ENCODE results near the gene FOXN3. TPM values are rescaled to one million over a fixed set of nuclear protein-coding genes. Genes with fewer than 3 reads are reported as not detected.

Gene FOXN3
- total RNA-seq, 1 donor from 2014 or later: 31.8 TPM

GRCh38 chr14:89312932-89313331, 104.1 kb downstream of the FOXN3 start:
- Histone ChIP-seq H3K9me3 (ENCODE audit: control insufficient read depth in 3 of 3, low read length in 3 of 3) (no peaks in the 10 kb centered on the region), H3K4me1 (ENCODE audit: control insufficient read depth in 3 of 3, insufficient read depth in 3 of 3, low read length in 3 of 3) (peaks cover 6 to 21% (median 20%) of the 10 kb centered on the region in 3 donors), H3K27me3 (ENCODE audit: control insufficient read depth in 3 of 3, insufficient read depth in 3 of 3, low read length in 3 of 3) (no peaks in the 10 kb centered on the region), H3K27ac (ENCODE audit: low read depth, low read length) (no peak overlapping the region), H3K4me3 (ENCODE audit: low read length in 3 of 3) (no peak overlapping the region), H3K9ac (ENCODE audit: low read depth in 1 of 3, low read length in 3 of 3) (no peak overlapping the region), H3K36me3 (ENCODE audit: control insufficient read depth in 3 of 3, insufficient read depth in 3 of 3, low read length in 3 of 3) (peaks cover 0 to 3% (median 2%) of the 10 kb centered on the region in 3 donors)

GRCh38 chr14:89310211-89310610, 106.8 kb downstream of the FOXN3 start:
- peaks cover 10 to 31% (median 26%) of the 10 kb centered on the region in 3 donors for H3K4me1 ChIP-seq (ENCODE audit: control insufficient read depth in 3 of 3, insufficient read depth in 3 of 3, low read length in 3 of 3)
- H3K4me3 ChIP-seq (ENCODE audit: low read length in 3 of 3): no peak overlapping the region
- peaks cover 0 to 3% (median 0%) of the 10 kb centered on the region in 3 donors for H3K36me3 ChIP-seq (ENCODE audit: control insufficient read depth in 3 of 3, insufficient read depth in 3 of 3, low read length in 3 of 3)
- H3K9me3 ChIP-seq (ENCODE audit: control insufficient read depth in 3 of 3, low read length in 3 of 3): no peaks in the 10 kb centered on the region
- no peak overlapping the region for H3K27ac ChIP-seq (ENCODE audit: low read depth, low read length)
- no peaks in the 10 kb centered on the region for H3K27me3 ChIP-seq (ENCODE audit: control insufficient read depth in 3 of 3, insufficient read depth in 3 of 3, low read length in 3 of 3)
- no peak overlapping the region for H3K9ac ChIP-seq (ENCODE audit: low read depth in 1 of 3, low read length in 3 of 3)

- H3K27ac ChIP-seq (ENCODE audit: low read depth, low read length): no peak overlapping the region
- peaks cover 0 to 3% (median 0%) of the 10 kb centered on the region in 3 donors for H3K36me3 ChIP-seq (ENCODE audit: control insufficient read depth in 3 of 3, insufficient read depth in 3 of 3, low read length in 3 of 3)
- H3K4me1 ChIP-seq (ENCODE audit: control insufficient read depth in 3 of 3, insufficient read depth in 3 of 3, low read length in 3 of 3): peaks cover 15 to 36% (median 30%) of the 10 kb centered on the region in 3 donors
- H3K27me3 ChIP-seq (ENCODE audit: control insufficient read depth in 3 of 3, insufficient read depth in 3 of 3, low read length in 3 of 3): no peaks in the 10 kb centered on the region
- no peaks in the 10 kb centered on the region for H3K9me3 ChIP-seq (ENCODE audit: control insufficient read depth in 3 of 3, low read length in 3 of 3)
- H3K9ac ChIP-seq (ENCODE audit: low read depth in 1 of 3, low read length in 3 of 3): no peak overlapping the region
- H3K4me3 ChIP-seq (ENCODE audit: low read length in 3 of 3): no peak overlapping the region
These were observed 107.3 kb downstream of the FOXN3 start for GRCh38 chr14:89309670-89310177.

GRCh38 chr14:89308232-89308959, 108.6 kb downstream of the FOXN3 start:
- peaks cover 28 to 49% (median 42%) of the 10 kb centered on the region in 3 donors for H3K4me1 ChIP-seq (ENCODE audit: control insufficient read depth in 3 of 3, insufficient read depth in 3 of 3, low read length in 3 of 3)
- H3K9ac ChIP-seq (ENCODE audit: low read depth in 1 of 3, low read length in 3 of 3): peak overlapping the region in 1 of 3 donors; percentile 60
- no peaks in the 10 kb centered on the region for H3K9me3 ChIP-seq (ENCODE audit: control insufficient read depth in 3 of 3, low read length in 3 of 3)
- no peaks in the 10 kb centered on the region for H3K36me3 ChIP-seq (ENCODE audit: control insufficient read depth in 3 of 3, insufficient read depth in 3 of 3, low read length in 3 of 3)
- H3K4me3 ChIP-seq (ENCODE audit: low read length in 3 of 3): no peak overlapping the region
- H3K27me3 ChIP-seq (ENCODE audit: control insufficient read depth in 3 of 3, insufficient read depth in 3 of 3, low read length in 3 of 3): no peaks in the 10 kb centered on the region
- H3K27ac ChIP-seq (ENCODE audit: low read depth, low read length): no peak overlapping the region

GRCh38 chr14:89307409-89307808, 109.6 kb downstream of the FOXN3 start:
- H3K4me1 ChIP-seq (ENCODE audit: control insufficient read depth in 3 of 3, insufficient read depth in 3 of 3, low read length in 3 of 3): peaks cover 37 to 59% (median 51%) of the 10 kb centered on the region in 3 donors
- no peak overlapping the region for H3K9ac ChIP-seq (ENCODE audit: low read depth in 1 of 3, low read length in 3 of 3)
- H3K27ac ChIP-seq (ENCODE audit: low read depth, low read length): no peak overlapping the region
- no peaks in the 10 kb centered on the region for H3K27me3 ChIP-seq (ENCODE audit: control insufficient read depth in 3 of 3, insufficient read depth in 3 of 3, low read length in 3 of 3)
- no peaks in the 10 kb centered on the region for H3K9me3 ChIP-seq (ENCODE audit: control insufficient read depth in 3 of 3, low read length in 3 of 3)
- H3K36me3 ChIP-seq (ENCODE audit: control insufficient read depth in 3 of 3, insufficient read depth in 3 of 3, low read length in 3 of 3): no peaks in the 10 kb centered on the region
- no peak overlapping the region for H3K4me3 ChIP-seq (ENCODE audit: low read length in 3 of 3)

GRCh38 chr14:89304972-89305703, 111.9 kb downstream of the FOXN3 start:
- Histone ChIP-seq H3K9ac (ENCODE audit: low read depth in 1 of 3, low read length in 3 of 3) (peak overlapping the region in 2 of 3 donors; percentile 85 to 88), H3K27me3 (ENCODE audit: control insufficient read depth in 3 of 3, insufficient read depth in 3 of 3, low read length in 3 of 3) (no peaks in the 10 kb centered on the region), H3K4me1 (ENCODE audit: control insufficient read depth in 3 of 3, insufficient read depth in 3 of 3, low read length in 3 of 3) (peaks cover 43 to 62% (median 49%) of the 10 kb centered on the region in 3 donors), H3K27ac (ENCODE audit: low read depth, low read length) (peak overlapping the region; percentile 99), H3K9me3 (ENCODE audit: control insufficient read depth in 3 of 3, low read length in 3 of 3) (no peaks in the 10 kb centered on the region), H3K4me3 (ENCODE audit: low read length in 3 of 3) (no peak overlapping the region), H3K36me3 (ENCODE audit: control insufficient read depth in 3 of 3, insufficient read depth in 3 of 3, low read length in 3 of 3) (no peaks in the 10 kb centered on the region)

GRCh38 chr14:89304561-89304960, 112.5 kb downstream of the FOXN3 start:
- H3K9ac ChIP-seq (ENCODE audit: low read depth in 1 of 3, low read length in 3 of 3): peak overlapping the region; percentile 85 to 88 (median 85)
- no peaks in the 10 kb centered on the region for H3K9me3 ChIP-seq (ENCODE audit: control insufficient read depth in 3 of 3, low read length in 3 of 3)
- peak overlapping the region; percentile 99 for H3K27ac ChIP-seq (ENCODE audit: low read depth, low read length)
- H3K27me3 ChIP-seq (ENCODE audit: control insufficient read depth in 3 of 3, insufficient read depth in 3 of 3, low read length in 3 of 3): no peaks in the 10 kb centered on the region
- peaks cover 43 to 57% (median 44%) of the 10 kb centered on the region in 3 donors for H3K4me1 ChIP-seq (ENCODE audit: control insufficient read depth in 3 of 3, insufficient read depth in 3 of 3, low read length in 3 of 3)
- H3K36me3 ChIP-seq (ENCODE audit: control insufficient read depth in 3 of 3, insufficient read depth in 3 of 3, low read length in 3 of 3): no peaks in the 10 kb centered on the region
- peak overlapping the region; percentile 2 to 63 (median 48) for H3K4me3 ChIP-seq (ENCODE audit: low read length in 3 of 3)

GRCh38 chr14:89303456-89304435, 113.3 kb downstream of the FOXN3 start:
- Histone ChIP-seq H3K4me1 (ENCODE audit: control insufficient read depth in 3 of 3, insufficient read depth in 3 of 3, low read length in 3 of 3) (peaks cover 38 to 51% (median 40%) of the 10 kb centered on the region in 3 donors), H3K9me3 (ENCODE audit: control insufficient read depth in 3 of 3, low read length in 3 of 3) (no peaks in the 10 kb centered on the region), H3K36me3 (ENCODE audit: control insufficient read depth in 3 of 3, insufficient read depth in 3 of 3, low read length in 3 of 3) (no peaks in the 10 kb centered on the region), H3K9ac (ENCODE audit: low read depth in 1 of 3, low read length in 3 of 3) (peak overlapping the region; percentile 85 to 88 (median 85)), H3K27ac (ENCODE audit: low read depth, low read length) (peak overlapping the region; percentile 99), H3K27me3 (ENCODE audit: control insufficient read depth in 3 of 3, insufficient read depth in 3 of 3, low read length in 3 of 3) (no peaks in the 10 kb centered on the region), H3K4me3 (ENCODE audit: low read length in 3 of 3) (peak overlapping the region; percentile 2 to 63 (median 48))

GRCh38 chr14:89302396-89302950, 114.6 kb downstream of the FOXN3 start:
- Histone ChIP-seq H3K36me3 (ENCODE audit: control insufficient read depth in 3 of 3, insufficient read depth in 3 of 3, low read length in 3 of 3) (no peaks in the 10 kb centered on the region), H3K27ac (ENCODE audit: low read depth, low read length) (peak overlapping the region; percentile 99), H3K4me1 (ENCODE audit: control insufficient read depth in 3 of 3, insufficient read depth in 3 of 3, low read length in 3 of 3) (peaks cover 29 to 43% (median 37%) of the 10 kb centered on the region in 3 donors), H3K9me3 (ENCODE audit: control insufficient read depth in 3 of 3, low read length in 3 of 3) (no peaks in the 10 kb centered on the region), H3K27me3 (ENCODE audit: control insufficient read depth in 3 of 3, insufficient read depth in 3 of 3, low read length in 3 of 3) (no peaks in the 10 kb centered on the region), H3K9ac (ENCODE audit: low read depth in 1 of 3, low read length in 3 of 3) (no peak overlapping the region), H3K4me3 (ENCODE audit: low read length in 3 of 3) (no peak overlapping the region)
